Activated CD8-positive, alpha-beta memory T cell treated with anti-CD3 and anti-CD28 coated beads, Interleukin-2, amount 10 ng/mL, durations not matched to agents 7 days and 5 days (primary cell): Measurements from ENCODE around the gene ICA1L. TPM values are rescaled to one million over a fixed set of nuclear protein-coding genes. Genes with fewer than 3 reads are reported as not detected.

ENCODE experiments used
- ATAC-seq: fragments of 150-1000 bp; cut with Tn5 transposase; one replicate; pipeline ENCODE4 v1.10.0; 2021; ENCODE audit warnings: moderate library complexity
- CTCF ChIA-PET: fragments of 350-600 bp; sonication (Branson Sonifier 250); formaldehyde crosslinking; loops from one replicate; lab custom pipeline; 2021; ENCODE audit warnings: antibody characterized with exemption; lab: Charles Lee
- DNase-seq: peaks from one replicate; pipeline ENCODE4 v3.0.0-alpha.2; 2020
- H3K27ac Mint-ChIP-seq: one replicate; pipeline ENCODE4 v1.8.0; 2021; ENCODE audit warnings: mild to moderate bottlenecking, mixed read lengths
- H3K27me3 Mint-ChIP-seq: one replicate; pipeline ENCODE4 v1.8.0; 2021; ENCODE audit warnings: mixed read lengths
- H3K36me3 Mint-ChIP-seq: one replicate; pipeline ENCODE4 v1.8.0; 2021; ENCODE audit warnings: mild to moderate bottlenecking, mixed read lengths
- H3K4me1 Mint-ChIP-seq: one replicate; pipeline ENCODE4 v1.8.0; 2021; ENCODE audit warnings: mixed read lengths
- H3K4me3 Mint-ChIP-seq: one replicate; pipeline ENCODE4 v1.8.0; 2021; ENCODE audit warnings: mild to moderate bottlenecking, moderate library complexity, mixed read lengths
- H3K9me3 Mint-ChIP-seq: one replicate; pipeline ENCODE4 v1.8.0; 2022; ENCODE audit warnings: low read depth, mixed read lengths
- total RNA-seq, 2 experiments: library from RNA; stranded (reverse); gene quantifications; one replicate each; pipeline ENCODE4 v1.2.3, GENCODE V29; 2021

ICA1L gene
- total RNA-seq, 2 experiments from 2014 or later: 3.8 to 5.1 TPM

DNA sequence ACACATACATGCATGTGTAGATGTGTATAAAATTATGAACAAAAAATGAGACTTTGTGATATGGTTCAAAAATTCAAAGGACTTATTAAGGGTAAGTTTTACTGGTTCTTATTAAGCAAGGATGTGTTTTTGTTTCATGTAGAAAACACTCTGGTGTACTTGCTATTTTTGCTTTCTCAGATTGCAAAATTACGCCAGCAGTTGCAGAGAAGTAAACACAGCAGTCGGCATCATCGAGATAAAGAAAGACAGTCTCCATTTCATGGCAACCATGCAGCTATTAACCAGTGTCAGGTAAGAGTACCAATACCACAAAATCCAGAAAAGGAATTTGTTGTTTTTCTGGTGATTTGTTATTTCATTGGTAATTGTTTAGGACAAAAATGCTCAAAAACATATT lies 145.5 kb downstream of the ICA1L start:
- DNase-seq: no peak
- Mint-ChIP-seq H3K4me1 (no peaks in the 10 kb centered on the region), H3K9me3 (no peaks in the 10 kb centered on the region), H3K27ac (no peak overlapping the region), H3K36me3 (peaks cover 6% of the 10 kb centered on the region), H3K4me3 (no peak overlapping the region), H3K27me3 (no peaks in the 10 kb centered on the region)
- ATAC-seq: no peak
- CTCF ChIA-PET: no interaction called here

DNA sequence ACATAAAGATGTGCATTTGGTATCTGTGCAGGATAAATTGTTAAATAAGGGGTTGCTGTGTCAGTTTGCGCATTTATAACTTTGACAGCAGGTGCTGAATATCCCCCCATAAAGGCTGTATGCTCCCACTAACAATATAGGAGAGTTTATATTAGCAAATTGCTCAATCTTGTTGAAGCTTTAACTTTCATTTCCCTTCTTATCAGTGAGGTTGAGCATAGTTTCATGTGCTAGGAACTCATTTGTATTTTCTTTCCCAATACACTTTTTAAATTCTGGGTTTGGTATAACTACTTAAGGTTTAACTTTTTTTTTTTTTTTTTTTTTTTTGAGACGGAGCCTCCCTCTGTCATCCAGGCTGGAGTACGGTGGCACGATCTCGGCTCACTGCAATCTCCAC lies 147.8 kb downstream of the ICA1L start:
- Mint-ChIP-seq H3K27ac (no peak overlapping the region), H3K27me3 (no peaks in the 10 kb centered on the region), H3K36me3 (no peaks in the 10 kb centered on the region), H3K4me1 (no peaks in the 10 kb centered on the region), H3K9me3 (no peaks in the 10 kb centered on the region), H3K4me3 (no peak overlapping the region)
- ATAC-seq (no peak), DNase-seq (no peak)
- CTCF ChIA-PET: interaction anchor here (0.5 kb wide), 1 partner anchor 460 kb away, joined by 3 read pairs; no protein-coding TSS in a partner anchor

Other genes starting within 250 kb of the ICA1L start
- 1 to 10 TPM; 3.7 to 3.8 TPM for gene FAM117B, start 236.8 kb downstream of the ICA1L start, total RNA-seq
- 10 to 100 TPM; 51.8 to 81.7 TPM for gene WDR12, start 39.9 kb upstream of the ICA1L start, total RNA-seq
- gene CARF, start 40.5 kb upstream of the ICA1L start, total RNA-seq: 10 to 100 TPM in 1 of 2 experiments, 1 to 10 TPM in 1; 8.2 to 11.5 TPM
- 10 to 100 TPM in 1 of 2 experiments, 1 to 10 TPM in 1; 9.9 to 16.6 TPM for gene NBEAL1, start 143.1 kb upstream of the ICA1L start, total RNA-seq